HFFc6 (cell line): ENCODE data around the gene CCDC187. TPM values are rescaled to one million over a fixed set of nuclear protein-coding genes. Genes with fewer than 3 reads are reported as not detected.
"Not testable (repeated sequence)": the region's sequence is repeated elsewhere in the genome, so short reads cannot be mapped to it uniquely, and the experiment has no call there.

ENCODE experiments used
- DNase-seq: peaks from one replicate; pipeline ENCODE4 v3.0.0-alpha.2; 2018
- H3K27ac Mint-ChIP-seq: 2 replicates; pipeline ENCODE4 v1.8.0; 2020; ENCODE audit warnings: mild to moderate bottlenecking, mixed read lengths
- H3K27me3 Mint-ChIP-seq: 2 replicates; pipeline ENCODE4 v1.8.0; 2021; ENCODE audit warnings: mild to moderate bottlenecking, moderate library complexity, mixed read lengths; ENCODE audit not compliant: insufficient read depth
- H3K36me3 Mint-ChIP-seq: 2 replicates; pipeline ENCODE4 v1.8.0; 2021; ENCODE audit warnings: low read depth, mixed read lengths
- H3K4me1 Mint-ChIP-seq: 2 replicates; pipeline ENCODE4 v1.8.0; 2020; ENCODE audit warnings: low read depth, mixed read lengths
- H3K4me3 Mint-ChIP-seq: 2 replicates; pipeline ENCODE4 v1.8.0; 2020; ENCODE audit warnings: mild to moderate bottlenecking, moderate library complexity, mixed read lengths
- H3K9me3 Mint-ChIP-seq: 2 replicates; pipeline ENCODE4 v1.8.0; 2020; ENCODE audit warnings: mild to moderate bottlenecking, mixed read lengths
- total RNA-seq, 6 experiments: library from RNA; stranded (reverse); fragmentation: NEBNext Ultra II Directional; extraction: Animal tissue kit (Norgen Biotek cat#: 25700); gene quantifications; 2 replicates in 1 of 6; 3 replicates in 5 of 6; pipeline ENCODE4 v1.2.3, GENCODE V29; 2021
- TF ChIP-seq, protein P1 (sequence below): fragments of 200-600 bp; sonication (generic); IDR thresholded peaks from 2 replicates; pipeline ENCODE4 v1.5.0; 2021; ENCODE audit warnings: antibody characterized with exemption, mild to moderate bottlenecking

CCDC187 gene
- total RNA-seq, 6 experiments from 2014 or later: not detected

DNA sequence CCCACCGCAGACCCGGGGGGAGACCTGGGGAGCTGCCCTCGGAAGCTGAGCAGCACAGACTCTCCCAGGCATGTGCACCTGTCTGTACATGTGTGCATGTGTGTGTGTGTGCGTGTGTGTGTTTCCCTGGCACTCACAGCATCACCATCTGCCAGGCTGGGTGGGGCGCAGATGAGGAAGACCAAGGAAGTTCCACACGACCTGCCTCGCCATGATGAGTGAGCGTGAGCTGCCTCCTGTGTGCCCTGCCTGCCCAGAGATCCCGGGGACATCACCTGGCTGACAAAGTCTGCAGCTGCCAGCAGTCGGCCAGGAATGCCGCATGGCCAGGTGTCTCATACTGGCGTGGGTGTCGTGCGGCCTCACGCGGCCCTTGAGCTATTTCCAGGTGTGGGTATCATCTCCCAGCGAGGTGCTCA is 19.5 kb upstream of the CCDC187 start:
- H3K4me3 Mint-ChIP-seq: no peak overlapping the region
- H3K4me1 Mint-ChIP-seq: peaks cover 16% of the 10 kb centered on the region
- H3K9me3 Mint-ChIP-seq: no peaks in the 10 kb centered on the region
- peaks cover 2% of the 10 kb centered on the region for H3K27me3 Mint-ChIP-seq
- no peaks in the 10 kb centered on the region for H3K36me3 Mint-ChIP-seq
- no peak for DNase-seq
- TF ChIP-seq, protein P1, sequence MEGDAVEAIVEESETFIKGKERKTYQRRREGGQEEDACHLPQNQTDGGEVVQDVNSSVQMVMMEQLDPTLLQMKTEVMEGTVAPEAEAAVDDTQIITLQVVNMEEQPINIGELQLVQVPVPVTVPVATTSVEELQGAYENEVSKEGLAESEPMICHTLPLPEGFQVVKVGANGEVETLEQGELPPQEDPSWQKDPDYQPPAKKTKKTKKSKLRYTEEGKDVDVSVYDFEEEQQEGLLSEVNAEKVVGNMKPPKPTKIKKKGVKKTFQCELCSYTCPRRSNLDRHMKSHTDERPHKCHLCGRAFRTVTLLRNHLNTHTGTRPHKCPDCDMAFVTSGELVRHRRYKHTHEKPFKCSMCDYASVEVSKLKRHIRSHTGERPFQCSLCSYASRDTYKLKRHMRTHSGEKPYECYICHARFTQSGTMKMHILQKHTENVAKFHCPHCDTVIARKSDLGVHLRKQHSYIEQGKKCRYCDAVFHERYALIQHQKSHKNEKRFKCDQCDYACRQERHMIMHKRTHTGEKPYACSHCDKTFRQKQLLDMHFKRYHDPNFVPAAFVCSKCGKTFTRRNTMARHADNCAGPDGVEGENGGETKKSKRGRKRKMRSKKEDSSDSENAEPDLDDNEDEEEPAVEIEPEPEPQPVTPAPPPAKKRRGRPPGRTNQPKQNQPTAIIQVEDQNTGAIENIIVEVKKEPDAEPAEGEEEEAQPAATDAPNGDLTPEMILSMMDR: no peak
- no peak overlapping the region for H3K27ac Mint-ChIP-seq

DNA sequence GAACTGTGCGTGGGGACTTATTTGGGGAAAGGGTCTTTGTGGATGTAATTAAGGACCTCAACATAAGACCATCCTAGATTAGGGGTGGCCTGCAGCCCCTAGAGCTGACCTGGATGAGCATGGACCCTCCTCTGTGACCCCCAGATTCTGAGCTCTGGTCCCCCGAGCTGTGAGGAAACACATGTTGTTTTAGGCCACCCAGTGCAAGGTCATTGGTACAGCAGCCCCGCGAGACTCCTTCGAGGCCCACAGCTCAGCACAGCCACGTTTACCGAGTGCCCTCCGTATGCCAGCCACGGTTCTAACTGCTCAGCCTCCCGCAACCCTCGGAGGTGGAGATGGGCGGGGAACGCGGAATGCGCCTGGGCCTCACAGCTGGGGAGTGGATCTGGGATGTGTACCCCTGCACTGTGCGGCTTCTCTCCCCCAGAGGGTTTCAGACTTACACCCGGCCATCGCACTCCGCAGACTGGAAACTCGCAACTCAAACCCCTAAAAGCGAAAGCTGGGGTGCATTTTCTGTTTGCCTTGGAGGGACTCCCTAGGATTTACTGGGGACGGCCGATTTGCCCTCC is 18.9 kb upstream of the CCDC187 start:
- H3K27me3 Mint-ChIP-seq: peaks cover 2% of the 10 kb centered on the region
- peaks cover 16% of the 10 kb centered on the region for H3K4me1 Mint-ChIP-seq
- no peaks in the 10 kb centered on the region for H3K36me3 Mint-ChIP-seq
- TF ChIP-seq, protein P1: no peak
- H3K27ac Mint-ChIP-seq: no peak overlapping the region
- DNase-seq: no peak
- H3K9me3 Mint-ChIP-seq: no peaks in the 10 kb centered on the region
- H3K4me3 Mint-ChIP-seq: no peak overlapping the region

- Mint-ChIP-seq H3K4me3 (no peak overlapping the region), H3K36me3 (peaks cover 3% of the 10 kb centered on the region), H3K27me3 (peaks cover 2% of the 10 kb centered on the region)
These were observed 17.7 kb upstream of the CCDC187 start for GRCh38 chr9:136321561-136321960.

DNA sequence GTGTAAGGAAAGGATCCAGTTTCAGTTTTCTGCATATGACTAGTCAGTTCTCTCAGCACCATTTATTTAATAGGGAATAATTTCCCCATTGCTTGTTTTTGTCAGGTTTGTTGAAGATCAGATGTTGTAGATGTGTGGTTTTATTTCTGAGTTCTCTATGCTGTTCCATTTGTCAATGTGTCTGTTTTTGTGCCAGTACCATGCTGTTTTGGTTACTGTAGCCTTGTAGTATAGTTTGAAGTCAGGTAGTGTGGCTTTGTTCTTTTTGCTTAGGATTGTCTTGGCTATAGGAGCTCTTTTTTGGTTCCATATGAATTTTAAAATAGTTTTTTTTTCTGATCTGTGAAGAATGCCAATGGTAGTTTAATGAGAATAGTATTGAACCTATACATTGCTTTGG is 17.1 kb upstream of the CCDC187 start:
- H3K36me3 Mint-ChIP-seq, H3K4me1 Mint-ChIP-seq, H3K27me3 Mint-ChIP-seq, DNase-seq, H3K27ac Mint-ChIP-seq, H3K9me3 Mint-ChIP-seq, H3K4me3 Mint-ChIP-seq: not testable (repeated sequence)

More at GRCh38 chr9:136321561-136321960, 17.7 kb upstream of the CCDC187 start:
- H3K4me1 Mint-ChIP-seq: peaks cover 11% of the 10 kb centered on the region
- TF ChIP-seq, protein P1: no peak
- no peak for DNase-seq
- H3K9me3 Mint-ChIP-seq: peaks cover 2% of the 10 kb centered on the region
- no peak overlapping the region for H3K27ac Mint-ChIP-seq

GRCh38 chr9:136319955-136320354 is 16.1 kb upstream of the CCDC187 start:
- Mint-ChIP-seq H3K9me3 (peaks cover 18% of the 10 kb centered on the region), H3K36me3 (peaks cover 18% of the 10 kb centered on the region)
- H3K4me1 Mint-ChIP-seq, H3K27ac Mint-ChIP-seq, H3K27me3 Mint-ChIP-seq, DNase-seq, H3K4me3 Mint-ChIP-seq: not testable (repeated sequence)

- not testable (repeated sequence) for H3K4me1 Mint-ChIP-seq, DNase-seq, H3K27me3 Mint-ChIP-seq, H3K27ac Mint-ChIP-seq, H3K4me3 Mint-ChIP-seq
- H3K36me3 Mint-ChIP-seq: peaks cover 18% of the 10 kb centered on the region
- H3K9me3 Mint-ChIP-seq: peaks cover 25% of the 10 kb centered on the region
These were observed 15.3 kb upstream of the CCDC187 start for GRCh38 chr9:136319244-136319643.

DNA sequence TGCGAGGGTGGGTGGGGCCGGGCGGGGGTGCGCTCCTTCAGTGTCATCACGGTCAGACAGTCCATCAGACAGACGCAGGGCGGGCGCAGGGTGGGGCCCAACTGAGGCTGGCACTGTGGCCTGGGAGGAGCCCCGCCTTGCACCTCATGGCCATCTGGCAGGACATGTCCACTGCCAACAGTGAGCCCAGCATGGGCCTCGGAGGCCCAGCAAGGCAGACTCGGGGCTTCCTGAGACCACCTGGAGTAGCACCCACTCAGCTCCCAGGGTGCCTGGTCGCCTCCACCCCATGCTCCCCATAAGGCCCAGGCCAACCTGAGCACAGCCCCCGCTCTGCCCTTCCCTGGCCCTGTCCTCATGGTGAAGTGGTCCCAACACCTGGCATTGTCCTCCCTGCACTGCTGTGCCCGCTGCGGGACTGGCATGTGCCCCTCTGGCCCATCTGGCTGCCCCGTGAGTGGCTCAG is 14.9 kb upstream of the CCDC187 start:
- no peak for DNase-seq
- H3K27me3 Mint-ChIP-seq: peaks cover 9% of the 10 kb centered on the region
- TF ChIP-seq, protein P1: no peak
- H3K36me3 Mint-ChIP-seq: peaks cover 18% of the 10 kb centered on the region
- no peak overlapping the region for H3K27ac Mint-ChIP-seq
- H3K9me3 Mint-ChIP-seq: peaks cover 25% of the 10 kb centered on the region
- H3K4me1 Mint-ChIP-seq: no peaks in the 10 kb centered on the region
- H3K4me3 Mint-ChIP-seq: no peak overlapping the region
